Activated CD4-positive, CD25-positive, alpha-beta regulatory T cell treated with anti-CD3 and anti-CD28 coated beads, Interleukin-2, amount 50 U/mL, for 16 hours (primary cell): ENCODE measurements around the gene TMEM238.

Source experiments
- DNase-seq: peaks from one replicate; pipeline ENCODE4 v3.0.0-alpha.2; 2020; ENCODE audit warnings: low read depth, low spot score

The TMEM238 gene

DNA sequence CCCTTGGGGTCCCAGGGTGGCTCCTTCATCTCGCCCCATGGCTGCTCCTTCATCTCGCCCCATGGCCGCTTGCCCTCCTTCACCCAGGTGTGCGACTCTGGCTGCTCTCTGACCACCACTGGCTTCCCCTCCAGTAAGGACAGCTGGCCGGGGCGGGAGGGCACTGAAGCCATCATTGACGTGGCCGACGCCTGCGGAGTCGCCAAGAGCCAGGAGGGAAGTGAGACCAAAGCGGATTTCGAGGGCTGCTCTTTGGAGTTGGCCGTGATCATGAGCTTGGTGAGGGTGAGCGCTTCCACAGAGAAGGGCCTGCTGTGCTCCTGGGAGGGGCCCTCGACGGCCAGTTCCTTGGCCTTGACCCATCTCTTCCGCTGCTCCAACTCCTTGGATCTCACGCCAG is 25.6 kb downstream of the TMEM238 start:
- DNase-seq = no peak

- no peak for DNase-seq
These were observed 28.8 kb downstream of the TMEM238 start for GRCh38 chr19:55355213-55355821.

DNA sequence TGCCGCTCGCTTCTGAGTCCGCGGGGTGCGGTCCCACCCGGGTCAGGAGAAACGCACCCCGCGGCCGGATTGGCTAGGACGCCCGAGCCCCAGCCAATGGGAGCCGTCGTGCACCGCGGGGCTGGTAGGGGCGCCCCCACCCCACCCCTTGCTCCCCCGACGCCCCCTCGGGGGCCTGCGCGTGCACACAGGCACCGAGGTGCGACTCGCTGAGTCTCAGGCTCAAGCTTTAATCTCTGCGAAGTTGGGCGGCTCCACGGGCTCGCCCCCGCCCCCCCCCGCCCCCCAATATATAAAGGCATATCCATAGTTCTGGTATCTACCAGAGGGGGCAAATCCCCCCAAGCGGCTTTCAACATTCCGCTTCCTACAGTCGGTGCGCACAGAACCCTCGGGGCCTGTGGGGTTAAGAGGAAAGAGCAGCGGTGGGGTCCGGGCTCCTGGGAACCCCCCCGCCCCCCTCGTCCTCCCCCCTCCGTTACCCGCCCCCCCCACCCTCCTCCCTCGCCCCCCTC is 29.3 kb downstream of the TMEM238 start, which contains the start of gene COX6B2:
Gene COX6B2 (minus strand): TSS at position 22 of the 515 bp plus-strand sequence. CDS start 198 bp downstream, outside the sequence.
- no peak for DNase-seq

DNA sequence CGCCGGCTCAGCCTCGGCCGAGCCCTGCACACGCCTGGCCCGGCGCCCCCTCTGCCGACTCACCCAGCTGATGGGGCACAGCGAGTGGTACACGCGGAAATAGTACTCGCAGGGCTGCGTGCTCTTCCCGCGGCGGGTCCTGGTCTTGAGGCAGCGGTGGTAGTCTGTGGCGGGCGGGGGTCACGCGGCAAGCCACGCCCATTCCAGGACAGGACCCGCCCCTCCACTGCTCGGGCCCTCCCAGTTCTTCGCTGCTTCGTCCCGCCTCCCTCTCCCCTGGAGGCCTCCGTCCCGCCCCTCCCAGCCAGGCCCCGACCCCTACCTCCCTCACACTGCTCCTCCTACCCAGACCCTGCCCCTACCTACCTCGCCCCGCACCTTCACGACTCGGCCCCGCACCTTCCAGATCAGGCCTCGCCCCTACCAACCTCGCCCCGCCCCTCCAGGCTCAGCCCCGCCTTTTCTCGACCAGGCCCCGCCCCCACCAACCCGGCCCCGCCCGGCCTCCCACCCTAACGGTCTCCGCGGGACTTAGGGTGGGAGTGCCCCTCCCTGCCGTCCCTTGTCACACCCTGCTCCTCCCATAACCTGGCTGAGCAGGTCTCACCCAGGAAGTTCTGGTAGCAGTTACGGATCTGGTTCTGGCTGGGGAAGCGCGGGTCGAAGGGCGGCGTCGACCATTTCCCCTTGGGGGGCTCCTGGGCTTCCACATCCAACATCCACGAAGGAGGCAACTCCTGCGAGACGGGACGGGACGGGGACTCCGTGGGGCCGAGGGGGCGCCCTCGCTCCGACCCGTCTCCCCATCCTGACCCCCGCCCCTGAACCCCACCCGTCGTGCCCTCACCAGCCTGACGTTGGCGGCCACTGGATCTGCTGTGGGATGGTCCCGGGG is 30.0 kb downstream of the TMEM238 start:
- peak; percentile 30 for DNase-seq

- no peak for DNase-seq
These were observed 30.7 kb downstream of the TMEM238 start for GRCh38 chr19:55353356-55353802.

DNA sequence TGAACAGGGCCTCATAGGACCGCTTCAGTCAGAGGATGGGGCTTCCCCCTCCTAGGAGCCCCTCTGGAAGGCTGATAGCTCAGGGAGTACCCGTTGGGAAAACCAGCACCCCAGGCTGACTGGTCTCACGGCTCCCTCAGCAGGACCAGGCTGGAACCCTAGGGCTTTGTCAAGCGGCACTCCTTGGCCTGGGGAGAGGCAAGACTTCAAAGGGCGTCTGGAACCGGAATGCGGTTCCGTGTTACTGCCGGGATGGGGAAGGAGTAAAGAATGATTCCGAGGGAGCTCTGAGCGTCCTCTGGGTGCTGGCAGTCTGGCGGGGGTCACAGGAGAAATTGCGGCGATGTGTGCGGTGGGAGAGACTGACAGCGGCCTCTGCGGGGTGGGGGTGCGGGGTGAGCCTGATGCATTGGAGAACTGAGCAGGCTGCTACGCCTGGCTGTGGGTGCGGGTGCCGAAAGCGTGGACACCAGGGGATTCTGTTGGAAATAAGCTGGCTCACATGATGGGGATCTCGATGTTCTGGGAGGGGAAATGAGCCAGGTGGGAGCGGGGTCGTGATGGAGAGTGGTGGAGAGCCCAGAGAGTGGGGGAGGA is 31.4 kb downstream of the TMEM238 start:
- DNase-seq = no peak

GRCh38 chr19:55352040-55352439 is 32.1 kb downstream of the TMEM238 start:
- DNase-seq = no peak

DNA sequence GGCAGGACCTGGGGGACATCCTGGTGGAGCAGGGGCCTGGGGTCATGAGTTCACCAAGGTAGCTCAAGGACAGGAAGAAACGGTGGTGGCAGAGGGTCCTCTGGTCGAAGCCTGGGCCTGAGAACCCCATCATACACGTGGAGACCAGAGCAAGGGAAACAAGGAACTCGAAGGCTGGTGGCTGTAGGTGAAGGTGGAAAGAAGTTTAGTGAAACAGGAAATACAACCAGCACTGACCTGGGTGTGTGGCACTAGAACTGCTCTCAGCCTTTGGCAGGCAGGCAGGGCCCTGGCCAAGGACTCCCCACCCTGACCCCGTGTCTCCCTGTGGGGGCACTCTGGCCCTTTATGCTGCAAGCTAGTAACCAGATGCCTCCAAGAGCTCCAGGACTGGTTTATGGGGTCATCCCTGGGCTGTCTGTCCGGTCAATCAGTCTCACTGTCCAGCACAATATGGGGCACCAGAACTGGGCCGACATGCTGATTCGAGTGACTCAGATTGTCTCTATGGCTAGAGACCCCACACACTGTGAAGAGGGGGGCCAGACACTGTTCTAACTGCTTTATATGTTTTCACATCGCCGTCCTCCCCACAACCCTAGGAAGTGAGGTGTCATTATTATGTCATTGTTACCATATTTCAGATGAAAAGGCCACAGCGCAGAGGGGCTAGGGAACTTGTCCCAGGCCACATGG is 33.3 kb downstream of the TMEM238 start:
- DNase-seq = no peak

- DNase-seq = no peak
These were observed 35.6 kb downstream of the TMEM238 start for GRCh38 chr19:55348317-55349034.

GRCh38 chr19:55347442-55348009 is 36.6 kb downstream of the TMEM238 start:
- DNase-seq = no peak

DNA sequence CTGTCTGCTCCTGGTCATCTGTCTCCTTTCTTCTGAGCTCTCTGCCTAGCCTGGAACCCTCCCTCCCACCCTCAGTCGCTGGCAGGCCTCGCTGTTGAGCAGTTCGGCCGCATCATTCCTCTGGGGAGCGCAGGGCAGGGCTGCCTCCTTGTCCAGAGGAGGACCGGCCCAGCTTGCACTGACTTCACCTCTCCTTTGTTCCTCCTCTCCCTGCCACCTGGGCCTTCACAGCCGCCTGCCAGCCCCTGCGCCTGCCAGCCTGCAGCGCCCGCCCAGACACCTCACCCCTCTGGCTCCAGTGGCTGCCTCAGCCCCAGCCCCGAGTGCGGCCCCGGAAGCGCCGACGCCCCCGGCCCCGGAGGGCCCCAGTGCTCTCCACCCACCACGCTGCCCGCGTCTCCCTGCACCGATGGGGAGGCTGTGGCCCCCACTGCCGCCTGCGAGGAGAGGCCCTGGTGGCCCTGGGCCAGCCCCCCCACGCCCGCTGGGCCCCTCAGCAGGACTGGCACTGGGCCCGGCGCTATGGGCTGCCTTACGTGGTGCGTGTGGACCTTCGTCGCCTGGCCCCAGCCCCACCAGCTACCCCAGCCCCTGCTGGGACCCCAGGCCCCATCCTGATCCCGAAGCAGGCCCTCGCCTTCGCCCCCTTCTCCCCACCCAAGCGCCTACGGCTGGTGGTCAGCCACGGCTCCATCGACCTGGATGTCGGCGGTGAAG is 37.2 kb downstream of the TMEM238 start:
- DNase-seq = no peak

DNA sequence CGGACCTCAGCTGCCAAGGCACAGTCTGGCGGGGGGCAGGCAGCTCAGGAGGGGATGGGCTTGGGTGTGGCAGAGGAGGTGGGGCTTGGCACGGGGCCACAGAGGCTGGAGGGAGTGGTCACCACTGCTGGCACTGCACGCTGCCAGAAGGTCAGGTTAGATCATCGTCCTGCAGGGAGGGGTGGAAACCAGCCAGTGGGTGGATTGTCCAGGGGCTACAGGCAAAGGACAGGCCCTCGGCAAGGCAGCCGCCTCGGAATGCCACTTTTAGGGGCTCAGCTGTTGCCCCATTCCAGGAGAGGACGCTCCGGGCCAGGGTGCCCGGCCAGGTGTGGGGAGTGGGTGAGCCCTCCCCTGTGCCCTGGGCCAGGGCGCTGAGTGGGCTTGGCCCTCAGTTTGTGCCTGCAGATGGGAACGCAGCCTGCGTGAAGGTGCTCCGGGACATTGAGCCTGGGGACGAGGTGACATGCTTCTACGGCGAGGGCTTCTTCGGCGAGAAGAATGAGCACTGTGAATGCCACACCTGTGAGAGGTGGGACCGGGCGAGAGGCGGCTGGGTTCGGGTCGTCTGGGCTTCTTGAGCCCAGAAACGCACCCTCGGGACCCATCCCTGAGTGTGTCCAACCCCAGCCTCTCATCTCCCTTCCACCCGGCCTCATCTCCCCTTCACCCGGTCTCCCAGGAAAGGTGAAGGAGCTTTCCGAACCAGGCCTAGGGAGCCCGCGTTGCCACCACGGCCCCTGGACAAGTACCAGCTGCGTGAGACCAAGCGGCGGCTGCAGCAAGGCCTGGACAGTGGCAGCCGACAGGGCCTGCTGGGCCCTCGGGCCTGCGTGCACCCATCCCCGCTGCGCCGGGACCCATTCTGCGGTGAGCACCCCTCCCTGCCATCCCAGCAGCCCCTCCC is 38.0 kb downstream of the TMEM238 start:
- no peak for DNase-seq

DNA sequence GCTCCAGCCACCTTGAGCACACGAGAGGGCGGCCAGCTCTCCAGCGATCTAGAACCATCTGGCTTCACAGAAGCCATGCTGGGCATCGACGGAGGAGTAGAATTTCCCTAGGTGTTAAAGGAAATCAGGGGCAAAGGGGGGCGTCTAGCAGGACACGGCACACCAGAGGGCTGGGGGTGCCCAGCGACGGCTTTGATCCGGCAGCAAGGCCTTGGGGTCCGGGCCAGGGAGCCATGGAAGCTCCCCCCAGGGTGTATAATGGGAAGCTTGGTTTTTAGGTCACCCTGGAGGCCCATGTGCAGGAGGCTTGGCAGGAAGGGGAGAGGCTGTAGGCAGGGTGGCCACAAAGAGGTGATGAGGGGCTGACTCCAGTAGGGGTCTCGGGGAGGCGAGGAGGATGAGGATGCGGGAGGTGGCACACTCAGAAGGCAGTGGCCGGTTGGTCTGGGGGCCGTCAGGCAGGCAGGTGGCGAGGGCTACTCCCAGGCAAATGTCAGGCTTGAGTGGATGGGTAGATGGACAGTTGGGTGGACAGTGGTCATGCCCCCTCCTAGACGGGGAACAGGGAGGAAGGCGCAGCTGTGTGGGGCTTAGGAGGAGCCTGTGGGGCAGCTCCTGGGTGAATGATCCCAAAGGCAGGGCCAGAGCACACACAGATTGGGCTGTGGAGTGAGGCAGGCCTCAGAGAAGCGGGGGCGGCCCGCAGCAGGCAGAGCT is 38.8 kb downstream of the TMEM238 start:
- DNase-seq = no peak

GRCh38 chr19:55344444-55344843 is 39.6 kb downstream of the TMEM238 start:
- DNase-seq = no peak

DNA sequence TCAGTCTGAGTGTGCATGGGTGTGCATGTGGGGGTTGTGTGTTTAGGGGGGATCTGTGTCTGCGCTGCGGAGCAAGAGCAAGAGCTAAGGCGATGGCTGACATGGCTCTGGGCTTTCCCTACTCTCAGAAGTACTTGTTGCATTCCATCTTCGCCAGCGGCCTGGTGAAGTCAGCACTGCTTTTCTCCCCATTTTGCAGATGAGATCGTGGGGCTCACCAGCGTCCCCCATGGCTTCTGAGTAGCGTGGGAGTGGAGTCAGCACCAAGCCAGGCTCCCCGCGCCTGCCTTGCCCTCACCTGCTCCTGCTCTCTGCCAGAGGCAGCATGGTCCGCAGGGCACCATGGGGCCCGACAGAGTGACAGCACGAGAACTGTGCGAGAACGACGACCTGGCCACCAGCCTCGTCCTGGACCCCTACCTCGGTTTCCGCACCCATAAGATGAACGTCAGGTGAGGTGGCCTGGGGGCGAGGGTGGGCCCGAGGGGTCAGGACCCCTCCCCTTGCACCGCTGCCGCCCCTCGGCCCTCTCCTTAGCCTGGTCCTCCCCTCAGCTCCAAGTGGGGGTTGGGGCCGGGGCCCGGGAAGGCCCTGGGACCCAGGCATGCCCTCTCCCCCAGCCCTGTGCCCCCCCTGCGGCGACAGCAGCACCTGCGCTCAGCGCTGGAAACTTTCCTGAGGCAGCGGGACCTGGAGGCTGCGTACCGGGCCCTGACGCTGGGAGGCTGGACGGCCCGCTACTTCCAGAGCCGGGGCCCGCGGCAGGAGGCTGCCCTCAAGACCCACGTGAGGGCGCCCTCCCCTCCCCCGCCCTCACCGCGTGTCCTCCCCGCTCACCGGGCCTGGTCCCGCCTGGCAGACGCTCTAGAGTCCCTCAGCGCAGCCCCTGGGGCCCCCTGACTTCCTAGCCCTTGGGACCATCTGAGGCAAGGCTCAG is 42.2 kb downstream of the TMEM238 start:
- no peak for DNase-seq

- DNase-seq = no peak
These were observed 42.9 kb downstream of the TMEM238 start for GRCh38 chr19:55341171-55341588.

DNA sequence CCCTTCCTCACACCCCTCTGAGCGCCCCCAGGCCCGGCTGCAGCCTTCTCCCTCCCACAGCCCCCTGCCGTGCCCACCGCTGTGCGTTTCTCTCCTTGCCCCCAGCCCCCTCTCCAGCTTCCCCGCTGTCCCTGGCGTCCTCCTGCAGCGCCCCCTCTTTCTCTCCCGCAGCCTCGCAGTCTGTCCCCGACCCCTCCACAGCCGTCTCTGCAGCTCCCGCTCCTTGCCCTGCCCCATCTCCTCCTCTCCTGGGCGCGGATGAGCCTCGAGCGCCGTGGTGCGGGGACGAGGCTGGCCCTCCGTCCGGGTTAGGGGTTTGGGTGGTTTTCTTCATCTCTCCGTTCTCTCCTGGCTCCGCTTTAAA is 43.3 kb downstream of the TMEM238 start:
- no peak for DNase-seq
